Measurements from ENCODE around the gene APMAP.

The APMAP gene

DNA sequence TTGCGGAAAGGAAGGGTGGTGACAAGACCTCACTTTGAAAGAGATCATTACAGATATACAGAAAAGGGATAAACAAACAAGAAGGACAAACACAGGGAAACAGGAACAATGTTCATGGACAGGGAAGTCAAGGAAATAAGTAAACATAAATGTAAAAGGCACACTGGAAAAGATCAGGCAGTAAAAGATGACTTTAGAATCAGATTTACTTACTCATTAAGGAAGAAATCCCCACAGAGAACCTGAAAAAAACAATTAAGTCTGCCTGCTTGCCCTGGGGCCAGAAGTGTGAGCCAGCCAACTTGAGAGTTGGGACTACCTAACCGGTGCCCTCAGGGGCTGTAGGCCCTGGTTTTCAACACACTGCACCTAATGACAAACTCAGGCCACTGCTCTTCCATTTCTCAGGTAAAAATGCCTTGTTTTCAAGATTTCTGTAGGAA is 1.7 kb downstream of the APMAP start:
- Histone ChIP-seq H3K4me3 (ENCODE audit: insufficient read depth, low read length, poor library complexity, severe bottlenecking) (no peak overlapping the region), H3K9ac (ENCODE audit: low read length) (no peak overlapping the region), H3K79me2 (ENCODE audit: insufficient read depth, low read length) (peaks cover 5% of the 10 kb centered on the region; the same call in 1 of the 2 replicates), H3K9me2 (replicated peaks; ENCODE audit: insufficient read depth, low read length) (no peaks in the 10 kb centered on the region), H3K27me3 (ENCODE audit: low read length) (no peaks in the 10 kb centered on the region), H3F3A (ENCODE audit: insufficient read depth) (no peaks in the 10 kb centered on the region), H3K4me2 (ENCODE audit: low read depth, low read length, poor library complexity, severe bottlenecking) (peak overlapping the region; percentile 80), H3K27ac (ENCODE audit: low read depth, low read length) (no peak overlapping the region), H3K9me3 (ENCODE audit: insufficient read depth, low read length) (no peaks in the 10 kb centered on the region), H2AFZ (ENCODE audit: low read depth, low read length, severe bottlenecking) (no peak overlapping the region), H3K36me3 (ENCODE audit: low read length) (no peaks in the 10 kb centered on the region), H4K20me1 (ENCODE audit: low read depth, low read length) (no peaks in the 10 kb centered on the region)
- no peak for TF ChIP-seq EZH2phosphoT487 (conservative IDR thresholded peaks at IDR 0.05; ENCODE audit: low read length)
- TF ChIP-seq, protein P1, sequence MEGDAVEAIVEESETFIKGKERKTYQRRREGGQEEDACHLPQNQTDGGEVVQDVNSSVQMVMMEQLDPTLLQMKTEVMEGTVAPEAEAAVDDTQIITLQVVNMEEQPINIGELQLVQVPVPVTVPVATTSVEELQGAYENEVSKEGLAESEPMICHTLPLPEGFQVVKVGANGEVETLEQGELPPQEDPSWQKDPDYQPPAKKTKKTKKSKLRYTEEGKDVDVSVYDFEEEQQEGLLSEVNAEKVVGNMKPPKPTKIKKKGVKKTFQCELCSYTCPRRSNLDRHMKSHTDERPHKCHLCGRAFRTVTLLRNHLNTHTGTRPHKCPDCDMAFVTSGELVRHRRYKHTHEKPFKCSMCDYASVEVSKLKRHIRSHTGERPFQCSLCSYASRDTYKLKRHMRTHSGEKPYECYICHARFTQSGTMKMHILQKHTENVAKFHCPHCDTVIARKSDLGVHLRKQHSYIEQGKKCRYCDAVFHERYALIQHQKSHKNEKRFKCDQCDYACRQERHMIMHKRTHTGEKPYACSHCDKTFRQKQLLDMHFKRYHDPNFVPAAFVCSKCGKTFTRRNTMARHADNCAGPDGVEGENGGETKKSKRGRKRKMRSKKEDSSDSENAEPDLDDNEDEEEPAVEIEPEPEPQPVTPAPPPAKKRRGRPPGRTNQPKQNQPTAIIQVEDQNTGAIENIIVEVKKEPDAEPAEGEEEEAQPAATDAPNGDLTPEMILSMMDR (IDR thresholded peaks at IDR 0.05; ENCODE audit: insufficient read depth, low read length, poor library complexity, severe bottlenecking): no peak

DNA sequence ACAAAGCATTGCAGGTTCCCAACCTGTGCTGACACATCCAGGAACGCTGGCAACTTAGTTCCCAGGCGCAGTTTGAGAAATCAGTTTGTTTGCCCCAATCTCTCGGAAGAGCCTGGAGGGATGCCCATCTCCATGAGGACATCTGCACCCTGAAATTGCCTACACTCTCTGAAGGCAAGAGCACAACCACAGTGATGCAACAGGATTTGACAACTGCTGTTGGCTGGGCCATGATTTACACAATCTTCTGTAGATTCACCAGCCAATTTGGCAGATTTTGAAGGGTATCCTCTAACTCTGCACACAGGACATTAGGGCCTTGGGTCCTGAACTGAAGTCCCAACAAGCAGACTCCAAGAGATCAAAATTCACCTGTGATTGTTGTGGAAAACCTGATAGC is 3.4 kb downstream of the APMAP start:
- Histone ChIP-seq H3K36me3 (ENCODE audit: low read length) (no peaks in the 10 kb centered on the region), H3F3A (ENCODE audit: insufficient read depth) (no peaks in the 10 kb centered on the region), H3K27me3 (ENCODE audit: low read length) (no peaks in the 10 kb centered on the region), H3K4me3 (ENCODE audit: insufficient read depth, low read length, poor library complexity, severe bottlenecking) (no peak overlapping the region), H3K27ac (ENCODE audit: low read depth, low read length) (no peak overlapping the region), H3K4me2 (ENCODE audit: low read depth, low read length, poor library complexity, severe bottlenecking) (no peak overlapping the region), H4K20me1 (ENCODE audit: low read depth, low read length) (no peaks in the 10 kb centered on the region), H3K9ac (ENCODE audit: low read length) (no peak overlapping the region), H3K79me2 (ENCODE audit: insufficient read depth, low read length) (peaks cover 5% of the 10 kb centered on the region; the same call in 1 of the 2 replicates), H2AFZ (ENCODE audit: low read depth, low read length, severe bottlenecking) (no peak overlapping the region), H3K9me3 (ENCODE audit: insufficient read depth, low read length) (no peaks in the 10 kb centered on the region), H3K9me2 (replicated peaks; ENCODE audit: insufficient read depth, low read length) (no peaks in the 10 kb centered on the region)
- TF ChIP-seq, protein P1 (IDR thresholded peaks at IDR 0.05; ENCODE audit: insufficient read depth, low read length, poor library complexity, severe bottlenecking): no peak
- TF ChIP-seq EZH2phosphoT487 (conservative IDR thresholded peaks at IDR 0.05; ENCODE audit: low read length): no peak

DNA sequence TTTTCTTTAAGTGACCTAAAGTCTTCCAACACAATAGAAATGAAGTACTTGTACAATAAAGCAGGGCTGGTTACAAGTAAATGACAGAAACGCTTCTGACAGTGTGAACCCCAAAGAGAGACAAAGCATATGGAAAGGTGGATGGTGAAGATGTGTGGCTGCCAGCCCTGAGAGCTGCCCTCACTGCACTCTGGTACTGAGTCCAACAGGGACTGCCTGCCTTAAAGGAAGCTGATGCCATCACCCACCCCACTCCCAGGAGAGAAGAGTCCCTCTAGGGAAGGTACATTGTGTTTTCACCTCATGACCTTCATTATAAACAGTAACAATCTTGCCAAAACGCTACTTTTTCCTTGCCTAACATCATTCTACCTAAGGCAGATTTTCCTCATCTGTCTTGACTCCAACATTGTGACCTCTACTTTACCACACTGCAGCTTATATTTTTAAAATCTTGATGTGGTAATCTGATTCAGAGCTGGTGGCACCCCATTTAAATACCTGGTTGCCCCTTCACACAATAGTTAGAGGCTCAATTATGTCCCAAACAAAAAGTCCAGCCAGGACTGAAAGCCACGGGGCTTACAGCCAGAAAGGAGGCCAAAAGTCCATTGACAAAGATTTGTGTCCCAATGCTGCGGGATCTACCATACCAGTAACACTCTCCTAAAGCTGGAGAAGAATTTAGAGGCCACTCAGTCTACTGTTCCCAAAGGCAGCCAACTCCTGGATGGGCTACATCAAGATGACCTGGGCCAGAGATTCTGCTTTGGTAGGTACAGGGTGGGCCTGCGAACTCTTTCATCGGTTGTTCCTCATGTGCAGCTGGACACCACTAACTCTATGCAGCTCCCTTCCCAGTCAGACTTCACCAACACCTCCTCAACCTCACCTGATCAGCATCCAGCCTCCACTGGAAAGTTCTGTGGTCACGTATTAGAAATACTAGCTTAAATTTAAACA is 4.4 kb downstream of the APMAP start:
- no peaks in the 10 kb centered on the region for H3K27me3 ChIP-seq (ENCODE audit: low read length)
- H3K27ac ChIP-seq (ENCODE audit: low read depth, low read length): no peak overlapping the region
- H3K79me2 ChIP-seq (ENCODE audit: insufficient read depth, low read length): peaks cover 5% of the 10 kb centered on the region; the same call in 1 of the 2 replicates
- no peak overlapping the region for H2AFZ ChIP-seq (ENCODE audit: low read depth, low read length, severe bottlenecking)
- H3K9me3 ChIP-seq (ENCODE audit: insufficient read depth, low read length): no peaks in the 10 kb centered on the region
- no peaks in the 10 kb centered on the region for H3F3A ChIP-seq (ENCODE audit: insufficient read depth)
- no peaks in the 10 kb centered on the region for H3K36me3 ChIP-seq (ENCODE audit: low read length)
- no peaks in the 10 kb centered on the region for H4K20me1 ChIP-seq (ENCODE audit: low read depth, low read length)
- no peak overlapping the region for H3K9ac ChIP-seq (ENCODE audit: low read length)
- no peak overlapping the region for H3K4me3 ChIP-seq (ENCODE audit: insufficient read depth, low read length, poor library complexity, severe bottlenecking)
- no peaks in the 10 kb centered on the region for H3K9me2 ChIP-seq (replicated peaks; ENCODE audit: insufficient read depth, low read length)
- H3K4me2 ChIP-seq (ENCODE audit: low read depth, low read length, poor library complexity, severe bottlenecking): no peak overlapping the region
- TF ChIP-seq EZH2phosphoT487 (conservative IDR thresholded peaks at IDR 0.05; ENCODE audit: low read length): no peak
- TF ChIP-seq, protein P1 (IDR thresholded peaks at IDR 0.05; ENCODE audit: insufficient read depth, low read length, poor library complexity, severe bottlenecking): no peak
